Measurements from ENCODE around the gene CCDC47. TPM values are rescaled to one million over a fixed set of nuclear protein-coding genes. Genes with fewer than 3 reads are reported as not detected.
A peak's percentile ranks its signal among the peaks of the same experiment; 100 is the strongest.

Gene CCDC47
- total and polyA plus RNA-seq, 2 of the 13 experiments (the other 11 are each of a cell fraction or from before 2014, with no cell fraction given), result 59.3 to 99.5 TPM

DNA sequence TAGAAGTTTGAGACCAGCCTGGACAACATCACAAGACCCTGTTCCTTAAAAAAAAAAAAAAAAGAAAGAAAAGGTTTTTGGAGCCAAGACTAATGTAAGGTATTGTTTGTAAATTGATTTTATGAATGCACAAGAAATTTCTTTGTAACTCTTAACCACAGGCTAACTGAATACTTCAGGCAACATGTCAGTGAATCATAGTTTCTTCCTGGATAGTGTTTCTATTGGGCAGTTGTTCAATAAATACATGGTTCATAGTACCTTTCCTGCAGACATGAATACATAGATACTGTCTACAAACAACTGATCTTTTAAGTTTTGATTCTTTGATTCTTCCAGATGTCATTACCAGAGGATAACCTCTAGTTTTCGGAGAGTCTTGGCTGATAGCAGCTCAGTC lies 12.2 kb upstream of the CCDC47 start:
- Histone ChIP-seq H3K27ac (ENCODE audit: extremely low read length, insufficient read depth, low read length) (peak overlapping the region; percentile 52), H3K9me3 (ENCODE audit: low read length) (no peaks in the 10 kb centered on the region), H3K9ac (ENCODE audit: insufficient read depth, low read depth, low read length) (no peak overlapping the region), H3K79me2 (ENCODE audit: insufficient read depth, low read length) (peaks cover 66% of the 10 kb centered on the region), H2AFZ (ENCODE audit: low read length) (no peak overlapping the region), H3K36me3 (replicated peaks in 1 of 2; ENCODE audit: control insufficient read depth in 1 of 2, insufficient read depth in 2 of 2, low read length in 2 of 2) (peaks cover 26 to 70% of the 10 kb centered on the region in 2 experiments), H3K4me1 (ENCODE audit: insufficient read depth, low read length) (peaks cover 56% of the 10 kb centered on the region), H3K27me3 (ENCODE audit: control insufficient read depth in 1 of 2, insufficient read depth in 2 of 2, low read length in 2 of 2) (no peaks in the 10 kb centered on the region), H4K20me1 (ENCODE audit: insufficient read depth, low read length) (peaks cover 33% of the 10 kb centered on the region), H3K4me2 (ENCODE audit: low read depth, low read length) (peak overlapping the region; percentile 15; the same call in 1 of the 2 replicates), H3K4me3 (replicated peaks in 1 of 3; ENCODE audit: insufficient read depth in 1 of 3, low read depth in 2 of 3, low read length in 3 of 3) (no peak overlapping the region)
- CTCF ChIA-PET (ENCODE audit: low intra/inter-chr PET ratio, low total read pairs), result no interaction called here
- POLR2A ChIA-PET, result interaction anchor here (0.9 to 8.5 kb wide), 3 partner anchors 11 to 43 kb away, joined by 3 to 72 read pairs (median 3); partner anchors contain the start of genes CCDC47 and DDX42
- TF ChIP-seq ZNF724P (CRISPR knock-in tag; IDR thresholded peaks at IDR 0.05; ENCODE audit: borderline replicate concordance) (no peak), PAWR (CRISPR knock-in tag; IDR thresholded peaks at IDR 0.05; ENCODE audit: borderline replicate concordance) (no peak), ZSCAN20 (CRISPR knock-in tag; IDR thresholded peaks at IDR 0.05; ENCODE audit: borderline replicate concordance) (no peak), RBFOX2 (IDR thresholded peaks at IDR 0.05; ENCODE audit: low read depth, low read length) (0 out of 2 replicates have a peak, but pooled peaks have one; percentile 22)
- TF ChIP-seq, protein P1, sequence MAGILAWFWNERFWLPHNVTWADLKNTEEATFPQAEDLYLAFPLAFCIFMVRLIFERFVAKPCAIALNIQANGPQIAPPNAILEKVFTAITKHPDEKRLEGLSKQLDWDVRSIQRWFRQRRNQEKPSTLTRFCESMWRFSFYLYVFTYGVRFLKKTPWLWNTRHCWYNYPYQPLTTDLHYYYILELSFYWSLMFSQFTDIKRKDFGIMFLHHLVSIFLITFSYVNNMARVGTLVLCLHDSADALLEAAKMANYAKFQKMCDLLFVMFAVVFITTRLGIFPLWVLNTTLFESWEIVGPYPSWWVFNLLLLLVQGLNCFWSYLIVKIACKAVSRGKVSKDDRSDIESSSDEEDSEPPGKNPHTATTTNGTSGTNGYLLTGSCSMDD (CRISPR knock-in tag; IDR thresholded peaks at IDR 0.05), result no peak
- TF ChIP-seq, protein P2, sequence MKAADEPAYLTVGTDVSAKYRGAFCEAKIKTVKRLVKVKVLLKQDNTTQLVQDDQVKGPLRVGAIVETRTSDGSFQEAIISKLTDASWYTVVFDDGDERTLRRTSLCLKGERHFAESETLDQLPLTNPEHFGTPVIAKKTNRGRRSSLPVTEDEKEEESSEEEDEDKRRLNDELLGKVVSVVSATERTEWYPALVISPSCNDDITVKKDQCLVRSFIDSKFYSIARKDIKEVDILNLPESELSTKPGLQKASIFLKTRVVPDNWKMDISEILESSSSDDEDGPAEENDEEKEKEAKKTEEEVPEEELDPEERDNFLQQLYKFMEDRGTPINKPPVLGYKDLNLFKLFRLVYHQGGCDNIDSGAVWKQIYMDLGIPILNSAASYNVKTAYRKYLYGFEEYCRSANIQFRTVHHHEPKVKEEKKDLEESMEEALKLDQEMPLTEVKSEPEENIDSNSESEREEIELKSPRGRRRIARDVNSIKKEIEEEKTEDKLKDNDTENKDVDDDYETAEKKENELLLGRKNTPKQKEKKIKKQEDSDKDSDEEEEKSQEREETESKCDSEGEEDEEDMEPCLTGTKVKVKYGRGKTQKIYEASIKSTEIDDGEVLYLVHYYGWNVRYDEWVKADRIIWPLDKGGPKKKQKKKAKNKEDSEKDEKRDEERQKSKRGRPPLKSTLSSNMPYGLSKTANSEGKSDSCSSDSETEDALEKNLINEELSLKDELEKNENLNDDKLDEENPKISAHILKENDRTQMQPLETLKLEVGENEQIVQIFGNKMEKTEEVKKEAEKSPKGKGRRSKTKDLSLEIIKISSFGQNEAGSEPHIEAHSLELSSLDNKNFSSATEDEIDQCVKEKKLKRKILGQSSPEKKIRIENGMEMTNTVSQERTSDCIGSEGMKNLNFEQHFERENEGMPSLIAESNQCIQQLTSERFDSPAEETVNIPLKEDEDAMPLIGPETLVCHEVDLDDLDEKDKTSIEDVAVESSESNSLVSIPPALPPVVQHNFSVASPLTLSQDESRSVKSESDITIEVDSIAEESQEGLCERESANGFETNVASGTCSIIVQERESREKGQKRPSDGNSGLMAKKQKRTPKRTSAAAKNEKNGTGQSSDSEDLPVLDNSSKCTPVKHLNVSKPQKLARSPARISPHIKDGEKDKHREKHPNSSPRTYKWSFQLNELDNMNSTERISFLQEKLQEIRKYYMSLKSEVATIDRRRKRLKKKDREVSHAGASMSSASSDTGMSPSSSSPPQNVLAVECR (CRISPR knock-in tag; IDR thresholded peaks at IDR 0.05; ENCODE audit: borderline replicate concordance), result no peak
- TF ChIP-seq, protein P3, sequence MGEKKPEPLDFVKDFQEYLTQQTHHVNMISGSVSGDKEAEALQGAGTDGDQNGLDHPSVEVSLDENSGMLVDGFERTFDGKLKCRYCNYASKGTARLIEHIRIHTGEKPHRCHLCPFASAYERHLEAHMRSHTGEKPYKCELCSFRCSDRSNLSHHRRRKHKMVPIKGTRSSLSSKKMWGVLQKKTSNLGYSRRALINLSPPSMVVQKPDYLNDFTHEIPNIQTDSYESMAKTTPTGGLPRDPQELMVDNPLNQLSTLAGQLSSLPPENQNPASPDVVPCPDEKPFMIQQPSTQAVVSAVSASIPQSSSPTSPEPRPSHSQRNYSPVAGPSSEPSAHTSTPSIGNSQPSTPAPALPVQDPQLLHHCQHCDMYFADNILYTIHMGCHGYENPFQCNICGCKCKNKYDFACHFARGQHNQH (CRISPR knock-in tag; IDR thresholded peaks at IDR 0.05), result 0 out of 2 replicates have a peak, but pooled peaks have one; percentile 11
- TF ChIP-seq, protein P4, sequence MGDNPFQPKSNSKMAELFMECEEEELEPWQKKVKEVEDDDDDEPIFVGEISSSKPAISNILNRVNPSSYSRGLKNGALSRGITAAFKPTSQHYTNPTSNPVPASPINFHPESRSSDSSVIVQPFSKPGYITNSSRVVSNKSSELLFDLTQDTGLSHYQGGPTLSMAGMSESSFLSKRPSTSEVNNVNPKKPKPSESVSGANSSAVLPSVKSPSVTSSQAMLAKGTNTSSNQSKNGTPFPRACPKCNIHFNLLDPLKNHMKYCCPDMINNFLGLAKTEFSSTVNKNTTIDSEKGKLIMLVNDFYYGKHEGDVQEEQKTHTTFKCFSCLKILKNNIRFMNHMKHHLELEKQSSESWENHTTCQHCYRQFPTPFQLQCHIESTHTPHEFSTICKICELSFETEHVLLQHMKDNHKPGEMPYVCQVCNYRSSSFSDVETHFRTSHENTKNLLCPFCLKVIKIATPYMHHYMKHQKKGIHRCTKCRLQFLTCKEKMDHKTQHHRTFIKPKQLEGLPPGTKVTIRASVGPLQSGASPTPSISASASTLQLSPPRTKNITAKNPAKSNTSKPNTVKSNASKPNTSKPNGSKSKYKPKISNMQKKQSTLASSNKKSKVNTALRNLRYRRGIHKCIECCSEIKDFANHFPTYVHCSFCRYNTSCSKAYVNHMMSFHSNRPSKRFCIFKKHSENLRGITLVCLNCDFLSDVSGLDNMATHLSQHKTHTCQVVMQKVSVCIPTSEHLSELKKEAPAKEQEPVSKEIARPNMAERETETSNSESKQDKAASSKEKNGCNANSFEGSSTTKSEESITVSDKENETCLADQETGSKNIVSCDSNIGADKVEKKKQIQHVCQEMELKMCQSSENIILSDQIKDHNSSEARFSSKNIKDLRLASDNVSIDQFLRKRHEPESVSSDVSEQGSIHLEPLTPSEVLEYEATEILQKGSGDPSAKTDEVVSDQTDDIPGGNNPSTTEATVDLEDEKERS (CRISPR knock-in tag; IDR thresholded peaks at IDR 0.05), result no peak
- TF ChIP-seq, protein P5, sequence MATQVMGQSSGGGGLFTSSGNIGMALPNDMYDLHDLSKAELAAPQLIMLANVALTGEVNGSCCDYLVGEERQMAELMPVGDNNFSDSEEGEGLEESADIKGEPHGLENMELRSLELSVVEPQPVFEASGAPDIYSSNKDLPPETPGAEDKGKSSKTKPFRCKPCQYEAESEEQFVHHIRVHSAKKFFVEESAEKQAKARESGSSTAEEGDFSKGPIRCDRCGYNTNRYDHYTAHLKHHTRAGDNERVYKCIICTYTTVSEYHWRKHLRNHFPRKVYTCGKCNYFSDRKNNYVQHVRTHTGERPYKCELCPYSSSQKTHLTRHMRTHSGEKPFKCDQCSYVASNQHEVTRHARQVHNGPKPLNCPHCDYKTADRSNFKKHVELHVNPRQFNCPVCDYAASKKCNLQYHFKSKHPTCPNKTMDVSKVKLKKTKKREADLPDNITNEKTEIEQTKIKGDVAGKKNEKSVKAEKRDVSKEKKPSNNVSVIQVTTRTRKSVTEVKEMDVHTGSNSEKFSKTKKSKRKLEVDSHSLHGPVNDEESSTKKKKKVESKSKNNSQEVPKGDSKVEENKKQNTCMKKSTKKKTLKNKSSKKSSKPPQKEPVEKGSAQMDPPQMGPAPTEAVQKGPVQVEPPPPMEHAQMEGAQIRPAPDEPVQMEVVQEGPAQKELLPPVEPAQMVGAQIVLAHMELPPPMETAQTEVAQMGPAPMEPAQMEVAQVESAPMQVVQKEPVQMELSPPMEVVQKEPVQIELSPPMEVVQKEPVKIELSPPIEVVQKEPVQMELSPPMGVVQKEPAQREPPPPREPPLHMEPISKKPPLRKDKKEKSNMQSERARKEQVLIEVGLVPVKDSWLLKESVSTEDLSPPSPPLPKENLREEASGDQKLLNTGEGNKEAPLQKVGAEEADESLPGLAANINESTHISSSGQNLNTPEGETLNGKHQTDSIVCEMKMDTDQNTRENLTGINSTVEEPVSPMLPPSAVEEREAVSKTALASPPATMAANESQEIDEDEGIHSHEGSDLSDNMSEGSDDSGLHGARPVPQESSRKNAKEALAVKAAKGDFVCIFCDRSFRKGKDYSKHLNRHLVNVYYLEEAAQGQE (IDR thresholded peaks at IDR 0.05; ENCODE audit: borderline replicate concordance in 1 of 2, low read depth in 1 of 2, low read length in 2 of 2), result no peak
- in situ Hi-C loops (cut with HindIII; ENCODE audit: extremely low pct_ligation_motif_present, low pct_unique_long_range_greater_than_20kb) (no loop called here), intact Hi-C loops (cut with micrococcal nuclease; ENCODE audit: unreplicated experiment) (no loop called here)
- WGBS (ENCODE audit: low lambda C conversion rate), result 96% methylated on average over 1 of the region's 1 CpG
- DNase-seq (ENCODE audit: low spot score) (no peak), ATAC-seq (peak; percentile 52; the same call in 2 of the 3 replicates), FAIRE-seq (no peak)
- BruUV-seq (replicated peaks), result no TSS peak
